Gastrocnemius medialis (tissue), 4 donors: ENCODE data around the gene SLCO3A1. TPM values are rescaled to one million over a fixed set of nuclear protein-coding genes. Genes with fewer than 3 reads are reported as not detected.
A peak's percentile ranks its signal among the peaks of the same experiment; 100 is the strongest.

Experiments
- ATAC-seq, 2 donors: fragments of 150-250 bp; one replicate each; pipeline ENCODE4 v1.9.1; 2016
- DNase-seq, 2 donors: peaks; one replicate each; pipeline ENCODE4 v3.0.0-alpha.2; 2019
- H3K27ac ChIP-seq, 4 donors: fragments of 200-600 bp; sonication (generic); 1 replicate in 1 of 4; 2 replicates in 3 of 4; pipeline ENCODE4 v1.5.1; 2016 to 2018; ENCODE audit warnings: mild to moderate bottlenecking in 2 of 4, moderate library complexity in 1 of 4
- H3K27me3 ChIP-seq, 3 donors: fragments of 200-600 bp; sonication (generic) in 2 of 3; 1 replicate in 1 of 3; 2 replicates in 2 of 3; pipeline versions ENCODE4 v1.5.1 to v1.6.0; 2016 to 2019; ENCODE audit warnings: mild to moderate bottlenecking in 1 of 3, moderate library complexity in 1 of 3
- H3K36me3 ChIP-seq, 2 donors: fragments of 200-600 bp; sonication (generic) in 1 of 2; one replicate each; pipeline ENCODE4 v1.5.1; 2017 to 2018
- H3K4me1 ChIP-seq, 2 donors: fragments of 200-600 bp; sonication (generic) in 1 of 2; one replicate each; pipeline ENCODE4 v1.5.1; 2016 to 2017; ENCODE audit warnings: mild to moderate bottlenecking in 2 of 2
- H3K4me3 ChIP-seq, 4 donors: fragments of 200-600 bp; sonication (generic) in 3 of 4; 1 replicate in 1 of 4; 2 replicates in 3 of 4; pipeline ENCODE4 v1.5.1; 2016 to 2019; ENCODE audit warnings: mild to moderate bottlenecking in 2 of 4
- H3K9me3 ChIP-seq, 3 donors: fragments of 200-600 bp; sonication (generic) in 2 of 3; 1 replicate in 1 of 3; 2 replicates in 2 of 3; pipeline ENCODE4 v1.5.1; 2016 to 2019
- POLR2A ChIP-seq, 2 donors: fragments of 450-650 bp; IDR thresholded peaks; one replicate each; pipeline ENCODE4 v1.6.1; 2017; ENCODE audit warnings: antibody characterized with exemption in 2 of 2, mild to moderate bottlenecking in 2 of 2, moderate library complexity in 2 of 2
- in situ Hi-C, 4 donors: fragments of 200-750 bp; cut with MboI; loops; one replicate each; pipeline versions ENCODE4 v1.15.0 to v1.8.0; 2017; ENCODE audit warnings: low sequenced_read_pairs in 4 of 4
- intact Hi-C: fragments of 100-400 bp; cut with DNase I; formaldehyde crosslinking; loops from one replicate; pipeline ENCODE4 v1.15.1; 2023; ENCODE audit warnings: low total_unique reads
- total RNA-seq, 4 donors: library from RNA; depleted of rRNA; stranded (reverse); fragments of >200 nt; gene quantifications; one replicate each; pipeline versions ENCODE4 v1.1.0 to v1.2.3, GENCODE V29; 2016
- TF ChIP-seq, protein P1 (sequence below), 5 experiments: fragments of 450-650 bp in 3 of 5; fragments of 200-600 bp in 2 of 5; sonication (generic) in 2 of 5; IDR thresholded peaks in 4 of 5; conservative IDR thresholded peaks in 1 of 5; 1 replicate in 4 of 5; 2 replicates in 1 of 5; pipeline ENCODE4 v1.5.1; 2016 to 2019; ENCODE audit warnings: antibody characterized with exemption in 5 of 5, mild to moderate bottlenecking in 3 of 5, moderate library complexity in 3 of 5

The SLCO3A1 gene
- total RNA-seq, 4 donors from 2014 or later: 1.3 to 3.6 (median 3.0) TPM

DNA sequence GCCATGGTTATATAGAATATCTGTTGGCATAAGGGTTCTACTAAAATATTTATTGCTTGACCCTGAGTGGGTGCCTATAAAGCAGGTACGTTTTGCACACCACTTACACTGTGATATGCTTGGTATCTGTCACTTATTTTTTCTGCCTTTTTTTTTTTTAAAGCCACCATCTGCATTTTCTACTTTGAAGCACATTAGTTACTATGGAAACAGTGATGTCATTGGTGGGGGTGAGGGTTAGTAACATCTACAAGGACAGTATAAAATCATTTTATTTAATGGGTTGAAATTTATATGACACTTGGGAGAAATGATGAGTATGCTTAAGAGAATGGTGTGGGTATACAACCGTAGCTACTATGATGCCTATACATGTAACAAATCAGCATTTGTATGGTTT lies 25.6 kb downstream of the SLCO3A1 start:
- TF ChIP-seq, protein P1, sequence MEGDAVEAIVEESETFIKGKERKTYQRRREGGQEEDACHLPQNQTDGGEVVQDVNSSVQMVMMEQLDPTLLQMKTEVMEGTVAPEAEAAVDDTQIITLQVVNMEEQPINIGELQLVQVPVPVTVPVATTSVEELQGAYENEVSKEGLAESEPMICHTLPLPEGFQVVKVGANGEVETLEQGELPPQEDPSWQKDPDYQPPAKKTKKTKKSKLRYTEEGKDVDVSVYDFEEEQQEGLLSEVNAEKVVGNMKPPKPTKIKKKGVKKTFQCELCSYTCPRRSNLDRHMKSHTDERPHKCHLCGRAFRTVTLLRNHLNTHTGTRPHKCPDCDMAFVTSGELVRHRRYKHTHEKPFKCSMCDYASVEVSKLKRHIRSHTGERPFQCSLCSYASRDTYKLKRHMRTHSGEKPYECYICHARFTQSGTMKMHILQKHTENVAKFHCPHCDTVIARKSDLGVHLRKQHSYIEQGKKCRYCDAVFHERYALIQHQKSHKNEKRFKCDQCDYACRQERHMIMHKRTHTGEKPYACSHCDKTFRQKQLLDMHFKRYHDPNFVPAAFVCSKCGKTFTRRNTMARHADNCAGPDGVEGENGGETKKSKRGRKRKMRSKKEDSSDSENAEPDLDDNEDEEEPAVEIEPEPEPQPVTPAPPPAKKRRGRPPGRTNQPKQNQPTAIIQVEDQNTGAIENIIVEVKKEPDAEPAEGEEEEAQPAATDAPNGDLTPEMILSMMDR (IDR thresholded peaks at IDR 0.05 in 4 of 5, conservative IDR thresholded peaks at IDR 0.05 in 1 of 5): no peak
- no peak for TF ChIP-seq POLR2A (IDR thresholded peaks at IDR 0.05)
- H3K27ac ChIP-seq: no peak overlapping the region
- H3K9me3 ChIP-seq: no peaks in the 10 kb centered on the region
- no peaks in the 10 kb centered on the region for H3K4me1 ChIP-seq
- in situ Hi-C loops: no loop called here
- H3K27me3 ChIP-seq: no peaks in the 10 kb centered on the region
- intact Hi-C loops: no loop called here
- no peaks in the 10 kb centered on the region for H3K36me3 ChIP-seq
- ATAC-seq (no peak), DNase-seq (no peak)
- H3K4me3 ChIP-seq: no peak overlapping the region

DNA sequence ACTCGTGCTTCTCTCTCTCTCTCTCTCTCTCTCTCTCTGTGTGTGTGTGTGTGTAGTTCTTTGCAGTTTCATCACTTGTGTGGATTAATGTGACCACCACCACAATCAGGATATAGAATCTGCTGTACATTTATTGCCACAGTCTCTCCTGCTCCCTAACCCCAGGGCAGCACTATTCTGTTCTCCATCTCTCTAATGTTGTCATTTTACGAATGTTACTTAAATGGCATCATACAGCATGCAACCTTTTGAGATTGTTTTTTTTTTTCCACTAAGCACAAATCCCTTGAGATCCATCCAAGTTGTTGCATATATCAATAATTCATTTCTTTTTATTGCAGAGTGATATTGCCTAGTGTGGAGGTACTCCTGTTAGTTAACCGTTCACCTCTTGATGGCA lies 26.9 kb downstream of the SLCO3A1 start:
- no peaks in the 10 kb centered on the region for H3K36me3 ChIP-seq
- no peak overlapping the region for H3K4me3 ChIP-seq
- H3K9me3 ChIP-seq: no peaks in the 10 kb centered on the region
- H3K4me1 ChIP-seq: no peaks in the 10 kb centered on the region
- in situ Hi-C loops: no loop called here
- DNase-seq (no peak), ATAC-seq (no peak)
- H3K27ac ChIP-seq: no peak overlapping the region
- TF ChIP-seq, protein P1 (IDR thresholded peaks at IDR 0.05 in 4 of 5, conservative IDR thresholded peaks at IDR 0.05 in 1 of 5): no peak
- no peak for TF ChIP-seq POLR2A (IDR thresholded peaks at IDR 0.05)
- H3K27me3 ChIP-seq: no peaks in the 10 kb centered on the region
- intact Hi-C loops: loop anchor here (10.0 kb wide), 1 partner anchor 194 kb away; no protein-coding TSS in a partner anchor

DNA sequence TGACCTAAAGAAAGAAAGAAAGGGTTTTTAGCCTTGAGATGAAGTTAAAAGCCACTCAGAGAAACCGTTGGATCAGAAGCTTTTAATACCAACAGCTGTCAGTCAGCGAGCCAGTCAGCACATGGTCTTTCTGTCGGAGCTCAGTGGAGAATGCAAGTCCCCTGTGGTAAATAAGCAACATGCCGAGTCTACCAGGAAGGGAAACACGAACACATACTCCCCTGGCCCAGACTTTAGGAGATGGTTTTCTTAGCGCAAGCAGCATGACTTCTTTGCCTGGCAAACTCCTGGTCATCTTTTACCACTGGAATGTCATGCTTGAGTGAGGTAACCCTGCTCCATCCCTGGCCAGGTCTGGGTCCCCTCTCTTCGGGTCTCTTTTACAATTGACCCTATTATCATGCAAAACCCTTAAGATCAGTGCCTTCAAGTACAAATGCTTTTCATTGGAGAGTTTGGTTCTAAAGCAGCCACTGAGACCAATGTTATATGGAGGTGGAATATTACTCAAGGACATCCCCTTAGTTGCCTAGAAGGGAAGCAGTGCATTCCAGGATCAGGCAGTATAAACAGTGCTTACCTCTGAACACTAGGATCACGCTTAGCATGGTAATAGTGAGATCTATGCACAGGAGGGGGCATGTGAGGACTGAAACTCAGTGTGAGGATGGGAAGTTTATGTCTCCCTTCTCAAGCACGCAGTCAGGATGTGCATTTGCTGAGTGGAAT lies 28.2 kb downstream of the SLCO3A1 start:
- no peaks in the 10 kb centered on the region for H3K9me3 ChIP-seq
- intact Hi-C loops (loop anchor here (10.0 kb wide), 1 partner anchor 193 kb away; no protein-coding TSS in a partner anchor), in situ Hi-C loops (no loop called here)
- H3K4me1 ChIP-seq: no peaks in the 10 kb centered on the region
- TF ChIP-seq POLR2A (IDR thresholded peaks at IDR 0.05): no peak
- TF ChIP-seq, protein P1 (IDR thresholded peaks at IDR 0.05 in 4 of 5, conservative IDR thresholded peaks at IDR 0.05 in 1 of 5): no peak
- no peaks in the 10 kb centered on the region for H3K36me3 ChIP-seq
- H3K27me3 ChIP-seq: no peaks in the 10 kb centered on the region
- ATAC-seq (no peak), DNase-seq (no peak)
- no peak overlapping the region for H3K27ac ChIP-seq
- no peak overlapping the region for H3K4me3 ChIP-seq

DNA sequence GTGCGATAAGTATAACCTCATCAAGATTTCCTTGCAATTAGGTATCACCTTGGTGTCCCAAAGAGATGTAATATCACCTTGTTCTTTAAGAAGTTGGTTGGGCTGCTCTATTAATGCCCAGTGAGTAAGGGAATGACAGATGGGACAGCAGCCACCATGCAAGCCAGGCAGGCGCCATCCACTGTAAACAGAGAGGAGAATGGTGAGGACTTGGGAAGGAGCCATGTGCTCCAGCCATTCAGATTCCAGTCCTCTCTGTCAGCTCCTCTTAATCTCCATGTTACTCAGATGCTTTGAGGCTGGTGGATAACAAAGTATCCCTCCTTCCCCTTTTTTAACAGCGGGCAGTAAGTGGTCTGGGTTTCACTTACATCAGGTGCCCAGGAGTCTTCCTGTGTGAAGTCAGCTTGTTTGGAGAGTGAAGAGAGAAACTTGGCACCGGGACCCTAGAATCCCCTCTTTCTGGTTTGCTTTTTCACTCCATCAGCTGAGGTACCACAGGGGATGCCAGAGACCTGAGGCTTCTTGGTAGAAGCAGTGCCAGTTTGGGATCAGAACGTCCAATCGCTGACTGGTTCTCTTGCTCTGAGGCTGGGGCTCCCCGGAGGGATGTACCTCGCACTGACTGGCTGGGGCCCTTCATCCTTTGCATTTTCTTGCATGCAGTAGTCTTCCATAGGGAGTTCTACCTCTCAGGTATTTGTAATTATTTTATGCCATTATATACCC lies 29.5 kb downstream of the SLCO3A1 start:
- DNase-seq (peak; percentile 58 to 75), ATAC-seq (peak; percentile 91 to 94)
- H3K9me3 ChIP-seq: no peaks in the 10 kb centered on the region
- in situ Hi-C loops (no loop called here), intact Hi-C loops (loop anchor here (10.0 kb wide), 1 partner anchor 192 kb away; no protein-coding TSS in a partner anchor)
- H3K27ac ChIP-seq: peak overlapping the region in 2 of 4 donors; percentile 14 to 54
- no peaks in the 10 kb centered on the region for H3K27me3 ChIP-seq
- H3K4me1 ChIP-seq: peaks cover 10% of the 10 kb centered on the region in 2 donors
- TF ChIP-seq, protein P1 (IDR thresholded peaks at IDR 0.05 in 4 of 5, conservative IDR thresholded peaks at IDR 0.05 in 1 of 5): no peak
- TF ChIP-seq POLR2A (IDR thresholded peaks at IDR 0.05): no peak
- no peaks in the 10 kb centered on the region for H3K36me3 ChIP-seq
- H3K4me3 ChIP-seq: no peak overlapping the region
